ENCODE results near the gene KCNG4. TPM values are rescaled to one million over a fixed set of nuclear protein-coding genes. Genes with fewer than 3 reads are reported as not detected.

Gene KCNG4
- total RNA-seq, 1 experiment from 2014 or later = not detected

DNA sequence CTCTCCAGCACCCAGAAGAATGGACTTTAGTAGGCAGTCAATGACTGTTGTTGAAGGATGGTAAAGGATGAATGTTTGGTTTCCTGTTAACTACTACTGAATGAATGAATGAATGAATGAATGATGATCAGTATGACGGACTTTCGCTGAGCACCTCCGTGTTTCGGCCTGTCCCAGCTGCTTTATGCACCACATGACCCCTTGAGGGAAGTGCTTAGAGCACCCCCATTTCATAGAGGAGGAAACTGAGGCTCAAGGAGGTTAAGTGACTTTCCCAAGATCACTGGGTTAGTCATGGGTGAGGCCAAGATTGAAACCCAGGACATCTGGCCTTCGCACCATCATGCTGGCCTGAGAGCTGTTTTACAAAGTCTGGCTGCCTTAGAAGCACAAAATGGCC, 6.8 kb downstream of the KCNG4 start:
- no peak for TF ChIP-seq POLR2AphosphoS5 (IDR thresholded peaks at IDR 0.05; ENCODE audit: low read depth, low read length)
- no peak for TF ChIP-seq TCF7L2 (IDR thresholded peaks at IDR 0.05; ENCODE audit: borderline replicate concordance, extremely low read depth, insufficient read depth, insufficient read length)
- TF ChIP-seq, protein P1, sequence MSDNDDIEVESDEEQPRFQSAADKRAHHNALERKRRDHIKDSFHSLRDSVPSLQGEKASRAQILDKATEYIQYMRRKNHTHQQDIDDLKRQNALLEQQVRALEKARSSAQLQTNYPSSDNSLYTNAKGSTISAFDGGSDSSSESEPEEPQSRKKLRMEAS (IDR thresholded peaks at IDR 0.05) = no peak
- TF ChIP-seq EZH2phosphoT487 (IDR thresholded peaks at IDR 0.05; ENCODE audit: borderline replicate concordance) = no peak
- TF ChIP-seq, protein P2, sequence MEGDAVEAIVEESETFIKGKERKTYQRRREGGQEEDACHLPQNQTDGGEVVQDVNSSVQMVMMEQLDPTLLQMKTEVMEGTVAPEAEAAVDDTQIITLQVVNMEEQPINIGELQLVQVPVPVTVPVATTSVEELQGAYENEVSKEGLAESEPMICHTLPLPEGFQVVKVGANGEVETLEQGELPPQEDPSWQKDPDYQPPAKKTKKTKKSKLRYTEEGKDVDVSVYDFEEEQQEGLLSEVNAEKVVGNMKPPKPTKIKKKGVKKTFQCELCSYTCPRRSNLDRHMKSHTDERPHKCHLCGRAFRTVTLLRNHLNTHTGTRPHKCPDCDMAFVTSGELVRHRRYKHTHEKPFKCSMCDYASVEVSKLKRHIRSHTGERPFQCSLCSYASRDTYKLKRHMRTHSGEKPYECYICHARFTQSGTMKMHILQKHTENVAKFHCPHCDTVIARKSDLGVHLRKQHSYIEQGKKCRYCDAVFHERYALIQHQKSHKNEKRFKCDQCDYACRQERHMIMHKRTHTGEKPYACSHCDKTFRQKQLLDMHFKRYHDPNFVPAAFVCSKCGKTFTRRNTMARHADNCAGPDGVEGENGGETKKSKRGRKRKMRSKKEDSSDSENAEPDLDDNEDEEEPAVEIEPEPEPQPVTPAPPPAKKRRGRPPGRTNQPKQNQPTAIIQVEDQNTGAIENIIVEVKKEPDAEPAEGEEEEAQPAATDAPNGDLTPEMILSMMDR (IDR thresholded peaks at IDR 0.05 in 2 of 3, conservative IDR thresholded peaks at IDR 0.05 in 1 of 3; ENCODE audit: borderline replicate concordance in 1 of 3, insufficient read depth in 1 of 3, low read depth in 2 of 3, low read length in 2 of 3) = no peak
- TF ChIP-seq EGR1 (IDR thresholded peaks at IDR 0.05; ENCODE audit: low read depth) = no peak
- Histone ChIP-seq H3K9me2 (ENCODE audit: insufficient read depth) (no peaks in the 10 kb centered on the region), H3K4me1 (ENCODE audit: control insufficient read depth in 1 of 2, insufficient read depth in 2 of 2, low read length in 2 of 2) (peaks cover 12 to 20% of the 10 kb centered on the region in 2 experiments), H2AFZ (ENCODE audit: low read depth, low read length, poor library complexity, severe bottlenecking) (no peak overlapping the region), H3K9ac (ENCODE audit: low read length) (no peak overlapping the region), H3K36me3 (ENCODE audit: control insufficient read depth in 1 of 2, insufficient read depth in 2 of 2, low read length in 2 of 2) (no peaks in the 10 kb centered on the region), H3K9me3 (ENCODE audit: control insufficient read depth in 1 of 2, insufficient read depth in 1 of 2, low read depth in 1 of 2, low read length in 2 of 2) (no peaks in the 10 kb centered on the region), H3K27me3 (ENCODE audit: insufficient read depth, low read length) (peaks cover 20% of the 10 kb centered on the region; the same call in 1 of the 2 replicates), H4K20me1 (ENCODE audit: insufficient read depth) (no peaks in the 10 kb centered on the region), H3K4me2 (ENCODE audit: low read length) (no peak overlapping the region), H3K79me2 (ENCODE audit: insufficient read depth, low read length) (no peaks in the 10 kb centered on the region), H3K27ac (ENCODE audit: low read depth, low read length) (no peak overlapping the region), H3K4me3 (replicated peaks in 1 of 2; ENCODE audit: low read depth in 1 of 2, low read length in 2 of 2) (no peak overlapping the region)
- intact Hi-C loops (cut with micrococcal nuclease) = no loop called here
- ATAC-seq = no peak
- BruUV-seq (replicated peaks) = no TSS peak
- CTCF ChIA-PET = no interaction called here
- no peak for DNase-seq (ENCODE audit: low read depth, low spot score)
- POLR2A ChIA-PET = no interaction called here
- RAD21 ChIA-PET (ENCODE audit: low non-redundant PET in 1 of 2, low total read pairs in 2 of 2, uncharacterized antibody in 2 of 2, unreplicated experiment in 2 of 2) = no interaction called here

DNA sequence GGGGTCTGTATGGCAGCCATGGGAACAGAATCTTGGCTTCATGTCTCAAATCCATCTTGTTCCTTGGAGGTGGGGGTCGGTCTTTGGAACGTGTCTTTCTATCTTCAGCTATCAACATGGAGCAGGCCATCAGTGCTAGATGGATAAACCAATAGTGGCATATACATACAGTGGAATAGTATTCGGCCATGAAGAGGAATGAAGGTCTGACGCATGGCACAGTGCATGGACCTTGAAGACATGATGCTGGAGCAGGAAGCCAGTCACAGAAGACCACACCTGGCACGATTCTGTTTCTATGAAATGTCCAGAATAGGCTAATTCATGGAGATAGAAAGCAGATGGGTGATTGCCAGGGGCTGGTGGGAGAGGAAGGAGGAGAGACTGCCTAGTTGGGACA, 7.8 kb downstream of the KCNG4 start:
- Histone ChIP-seq H3K27me3 (ENCODE audit: insufficient read depth, low read length) (peaks cover 11% of the 10 kb centered on the region; the same call in 1 of the 2 replicates), H3K27ac (ENCODE audit: low read depth, low read length) (no peak overlapping the region), H3K9me3 (ENCODE audit: control insufficient read depth in 1 of 2, insufficient read depth in 1 of 2, low read depth in 1 of 2, low read length in 2 of 2) (no peaks in the 10 kb centered on the region), H3K36me3 (ENCODE audit: control insufficient read depth in 1 of 2, insufficient read depth in 2 of 2, low read length in 2 of 2) (no peaks in the 10 kb centered on the region), H4K20me1 (ENCODE audit: insufficient read depth) (no peaks in the 10 kb centered on the region), H3K79me2 (ENCODE audit: insufficient read depth, low read length) (no peaks in the 10 kb centered on the region), H3K4me2 (ENCODE audit: low read length) (no peak overlapping the region), H3K4me3 (replicated peaks in 1 of 2; ENCODE audit: low read depth in 1 of 2, low read length in 2 of 2) (no peak overlapping the region), H3K4me1 (ENCODE audit: control insufficient read depth in 1 of 2, insufficient read depth in 2 of 2, low read length in 2 of 2) (peaks cover 17 to 29% of the 10 kb centered on the region in 2 experiments), H3K9me2 (ENCODE audit: insufficient read depth) (no peaks in the 10 kb centered on the region), H3K9ac (ENCODE audit: low read length) (no peak overlapping the region), H2AFZ (ENCODE audit: low read depth, low read length, poor library complexity, severe bottlenecking) (no peak overlapping the region)
- BruUV-seq (replicated peaks) = no TSS peak
- DNase-seq (ENCODE audit: low read depth, low spot score) = no peak
- no peak for ATAC-seq
- ChIA-PET CTCF (no interaction called here), POLR2A (no interaction called here), RAD21 (ENCODE audit: low non-redundant PET in 1 of 2, low total read pairs in 2 of 2, uncharacterized antibody in 2 of 2, unreplicated experiment in 2 of 2) (no interaction called here)
- TF ChIP-seq SIN3A (IDR thresholded peaks at IDR 0.05; ENCODE audit: low read depth) (no peak), CBX3 (IDR thresholded peaks at IDR 0.05; ENCODE audit: low read depth) (no peak), ZFX (IDR thresholded peaks at IDR 0.05) (no peak), EGR1 (IDR thresholded peaks at IDR 0.05; ENCODE audit: low read depth) (no peak)
- TF ChIP-seq, protein P3, sequence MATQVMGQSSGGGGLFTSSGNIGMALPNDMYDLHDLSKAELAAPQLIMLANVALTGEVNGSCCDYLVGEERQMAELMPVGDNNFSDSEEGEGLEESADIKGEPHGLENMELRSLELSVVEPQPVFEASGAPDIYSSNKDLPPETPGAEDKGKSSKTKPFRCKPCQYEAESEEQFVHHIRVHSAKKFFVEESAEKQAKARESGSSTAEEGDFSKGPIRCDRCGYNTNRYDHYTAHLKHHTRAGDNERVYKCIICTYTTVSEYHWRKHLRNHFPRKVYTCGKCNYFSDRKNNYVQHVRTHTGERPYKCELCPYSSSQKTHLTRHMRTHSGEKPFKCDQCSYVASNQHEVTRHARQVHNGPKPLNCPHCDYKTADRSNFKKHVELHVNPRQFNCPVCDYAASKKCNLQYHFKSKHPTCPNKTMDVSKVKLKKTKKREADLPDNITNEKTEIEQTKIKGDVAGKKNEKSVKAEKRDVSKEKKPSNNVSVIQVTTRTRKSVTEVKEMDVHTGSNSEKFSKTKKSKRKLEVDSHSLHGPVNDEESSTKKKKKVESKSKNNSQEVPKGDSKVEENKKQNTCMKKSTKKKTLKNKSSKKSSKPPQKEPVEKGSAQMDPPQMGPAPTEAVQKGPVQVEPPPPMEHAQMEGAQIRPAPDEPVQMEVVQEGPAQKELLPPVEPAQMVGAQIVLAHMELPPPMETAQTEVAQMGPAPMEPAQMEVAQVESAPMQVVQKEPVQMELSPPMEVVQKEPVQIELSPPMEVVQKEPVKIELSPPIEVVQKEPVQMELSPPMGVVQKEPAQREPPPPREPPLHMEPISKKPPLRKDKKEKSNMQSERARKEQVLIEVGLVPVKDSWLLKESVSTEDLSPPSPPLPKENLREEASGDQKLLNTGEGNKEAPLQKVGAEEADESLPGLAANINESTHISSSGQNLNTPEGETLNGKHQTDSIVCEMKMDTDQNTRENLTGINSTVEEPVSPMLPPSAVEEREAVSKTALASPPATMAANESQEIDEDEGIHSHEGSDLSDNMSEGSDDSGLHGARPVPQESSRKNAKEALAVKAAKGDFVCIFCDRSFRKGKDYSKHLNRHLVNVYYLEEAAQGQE (IDR thresholded peaks at IDR 0.05; ENCODE audit: low read depth) = no peak
- TF ChIP-seq, protein P4, sequence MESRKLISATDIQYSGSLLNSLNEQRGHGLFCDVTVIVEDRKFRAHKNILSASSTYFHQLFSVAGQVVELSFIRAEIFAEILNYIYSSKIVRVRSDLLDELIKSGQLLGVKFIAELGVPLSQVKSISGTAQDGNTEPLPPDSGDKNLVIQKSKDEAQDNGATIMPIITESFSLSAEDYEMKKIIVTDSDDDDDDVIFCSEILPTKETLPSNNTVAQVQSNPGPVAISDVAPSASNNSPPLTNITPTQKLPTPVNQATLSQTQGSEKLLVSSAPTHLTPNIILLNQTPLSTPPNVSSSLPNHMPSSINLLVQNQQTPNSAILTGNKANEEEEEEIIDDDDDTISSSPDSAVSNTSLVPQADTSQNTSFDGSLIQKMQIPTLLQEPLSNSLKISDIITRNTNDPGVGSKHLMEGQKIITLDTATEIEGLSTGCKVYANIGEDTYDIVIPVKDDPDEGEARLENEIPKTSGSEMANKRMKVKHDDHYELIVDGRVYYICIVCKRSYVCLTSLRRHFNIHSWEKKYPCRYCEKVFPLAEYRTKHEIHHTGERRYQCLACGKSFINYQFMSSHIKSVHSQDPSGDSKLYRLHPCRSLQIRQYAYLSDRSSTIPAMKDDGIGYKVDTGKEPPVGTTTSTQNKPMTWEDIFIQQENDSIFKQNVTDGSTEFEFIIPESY (IDR thresholded peaks at IDR 0.05; ENCODE audit: extremely low read depth, insufficient replicate concordance, low read length) = no peak
- intact Hi-C loops (cut with micrococcal nuclease) = no loop called here

Measured in HCT116 (cell line).